Measurements from ENCODE around the gene COX19. TPM values are rescaled to one million over a fixed set of nuclear protein-coding genes. Genes with fewer than 3 reads are reported as not detected.
A peak's percentile ranks its signal among the peaks of the same experiment; 100 is the strongest.

The COX19 gene
- total and polyA plus RNA-seq, 2 of the 13 experiments (the other 11 are each of a cell fraction or from before 2014, with no cell fraction given), result 11.5 to 21.7 TPM

GRCh38 chr7:957418-958220 lies 17.7 kb downstream of the COX19 start (continued):
- TF ChIP-seq MAFK (conservative IDR thresholded peaks at IDR 0.05 in 1 of 2, IDR thresholded peaks at IDR 0.05 in 1 of 2; ENCODE audit: low read length in 2 of 2) (no peak), MIXL1 (CRISPR knock-in tag; IDR thresholded peaks at IDR 0.05) (no peak), ZNF557 (CRISPR knock-in tag; IDR thresholded peaks at IDR 0.05) (peak; percentile 78; the same call in 1 of the 2 replicates), ZNF781 (CRISPR knock-in tag; IDR thresholded peaks at IDR 0.05; ENCODE audit: borderline replicate concordance, not compliant biosample characterization) (peak; percentile 88), TOPORS (CRISPR knock-in tag; IDR thresholded peaks at IDR 0.05) (peak; percentile 82; the same call in 1 of the 2 replicates), ZNF670 (CRISPR knock-in tag; IDR thresholded peaks at IDR 0.05; ENCODE audit: borderline replicate concordance) (peak; percentile 98), HOXD1 (CRISPR knock-in tag; IDR thresholded peaks at IDR 0.05) (no peak; the same call in 1 of the 2 replicates), ZBTB7B (CRISPR knock-in tag; IDR thresholded peaks at IDR 0.05) (peak; percentile 96; the same call in 1 of the 2 replicates), NFYB (CRISPR knock-in tag; IDR thresholded peaks at IDR 0.05) (peak; percentile 62), ZNF629 (CRISPR knock-in tag; conservative IDR thresholded peaks at IDR 0.05) (peak; percentile 34; the same call in 1 of the 2 replicates), ZNF567 (CRISPR knock-in tag; IDR thresholded peaks at IDR 0.05; ENCODE audit: borderline replicate concordance) (peak; percentile 18; the same call in 1 of the 2 replicates), GFI1 (CRISPR knock-in tag; IDR thresholded peaks at IDR 0.05; ENCODE audit: borderline replicate concordance) (peak; percentile 91; the same call in 1 of the 2 replicates), ZNF776 (CRISPR knock-in tag; IDR thresholded peaks at IDR 0.05) (peak; percentile 63; the same call in 1 of the 2 replicates), ETV6 (CRISPR knock-in tag; conservative IDR thresholded peaks at IDR 0.05) (no peak; the same call in 1 of the 2 replicates), ZMYM2 (CRISPR knock-in tag; IDR thresholded peaks at IDR 0.05) (peak; percentile 96), BRD4 (CRISPR knock-in tag; IDR thresholded peaks at IDR 0.05) (peak; percentile 54; the same call in 1 of the 2 replicates), ZNF451 (CRISPR knock-in tag; IDR thresholded peaks at IDR 0.05) (peak; percentile 61; the same call in 1 of the 2 replicates), HNF4A (CRISPR knock-in tag; IDR thresholded peaks at IDR 0.05) (peak; percentile 45), CCDC6 (CRISPR knock-in tag; IDR thresholded peaks at IDR 0.05) (peak; percentile 70; the same call in 1 of the 2 replicates), STAT5B (CRISPR knock-in tag; IDR thresholded peaks at IDR 0.05) (peak; percentile 31; the same call in 1 of the 2 replicates), ZNF883 (CRISPR knock-in tag; IDR thresholded peaks at IDR 0.05; ENCODE audit: not compliant biosample characterization) (peak; percentile 97)
- TF ChIP-seq, protein P1, sequence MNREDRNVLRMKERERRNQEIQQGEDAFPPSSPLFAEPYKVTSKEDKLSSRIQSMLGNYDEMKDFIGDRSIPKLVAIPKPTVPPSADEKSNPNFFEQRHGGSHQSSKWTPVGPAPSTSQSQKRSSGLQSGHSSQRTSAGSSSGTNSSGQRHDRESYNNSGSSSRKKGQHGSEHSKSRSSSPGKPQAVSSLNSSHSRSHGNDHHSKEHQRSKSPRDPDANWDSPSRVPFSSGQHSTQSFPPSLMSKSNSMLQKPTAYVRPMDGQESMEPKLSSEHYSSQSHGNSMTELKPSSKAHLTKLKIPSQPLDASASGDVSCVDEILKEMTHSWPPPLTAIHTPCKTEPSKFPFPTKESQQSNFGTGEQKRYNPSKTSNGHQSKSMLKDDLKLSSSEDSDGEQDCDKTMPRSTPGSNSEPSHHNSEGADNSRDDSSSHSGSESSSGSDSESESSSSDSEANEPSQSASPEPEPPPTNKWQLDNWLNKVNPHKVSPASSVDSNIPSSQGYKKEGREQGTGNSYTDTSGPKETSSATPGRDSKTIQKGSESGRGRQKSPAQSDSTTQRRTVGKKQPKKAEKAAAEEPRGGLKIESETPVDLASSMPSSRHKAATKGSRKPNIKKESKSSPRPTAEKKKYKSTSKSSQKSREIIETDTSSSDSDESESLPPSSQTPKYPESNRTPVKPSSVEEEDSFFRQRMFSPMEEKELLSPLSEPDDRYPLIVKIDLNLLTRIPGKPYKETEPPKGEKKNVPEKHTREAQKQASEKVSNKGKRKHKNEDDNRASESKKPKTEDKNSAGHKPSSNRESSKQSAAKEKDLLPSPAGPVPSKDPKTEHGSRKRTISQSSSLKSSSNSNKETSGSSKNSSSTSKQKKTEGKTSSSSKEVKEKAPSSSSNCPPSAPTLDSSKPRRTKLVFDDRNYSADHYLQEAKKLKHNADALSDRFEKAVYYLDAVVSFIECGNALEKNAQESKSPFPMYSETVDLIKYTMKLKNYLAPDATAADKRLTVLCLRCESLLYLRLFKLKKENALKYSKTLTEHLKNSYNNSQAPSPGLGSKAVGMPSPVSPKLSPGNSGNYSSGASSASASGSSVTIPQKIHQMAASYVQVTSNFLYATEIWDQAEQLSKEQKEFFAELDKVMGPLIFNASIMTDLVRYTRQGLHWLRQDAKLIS (CRISPR knock-in tag; IDR thresholded peaks at IDR 0.05), result peak; percentile 80; the same call in 1 of the 2 replicates
- TF ChIP-seq, protein P2, sequence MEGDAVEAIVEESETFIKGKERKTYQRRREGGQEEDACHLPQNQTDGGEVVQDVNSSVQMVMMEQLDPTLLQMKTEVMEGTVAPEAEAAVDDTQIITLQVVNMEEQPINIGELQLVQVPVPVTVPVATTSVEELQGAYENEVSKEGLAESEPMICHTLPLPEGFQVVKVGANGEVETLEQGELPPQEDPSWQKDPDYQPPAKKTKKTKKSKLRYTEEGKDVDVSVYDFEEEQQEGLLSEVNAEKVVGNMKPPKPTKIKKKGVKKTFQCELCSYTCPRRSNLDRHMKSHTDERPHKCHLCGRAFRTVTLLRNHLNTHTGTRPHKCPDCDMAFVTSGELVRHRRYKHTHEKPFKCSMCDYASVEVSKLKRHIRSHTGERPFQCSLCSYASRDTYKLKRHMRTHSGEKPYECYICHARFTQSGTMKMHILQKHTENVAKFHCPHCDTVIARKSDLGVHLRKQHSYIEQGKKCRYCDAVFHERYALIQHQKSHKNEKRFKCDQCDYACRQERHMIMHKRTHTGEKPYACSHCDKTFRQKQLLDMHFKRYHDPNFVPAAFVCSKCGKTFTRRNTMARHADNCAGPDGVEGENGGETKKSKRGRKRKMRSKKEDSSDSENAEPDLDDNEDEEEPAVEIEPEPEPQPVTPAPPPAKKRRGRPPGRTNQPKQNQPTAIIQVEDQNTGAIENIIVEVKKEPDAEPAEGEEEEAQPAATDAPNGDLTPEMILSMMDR (CRISPR knock-in tag; IDR thresholded peaks at IDR 0.05), result peak; percentile 72
- TF ChIP-seq, protein P3, sequence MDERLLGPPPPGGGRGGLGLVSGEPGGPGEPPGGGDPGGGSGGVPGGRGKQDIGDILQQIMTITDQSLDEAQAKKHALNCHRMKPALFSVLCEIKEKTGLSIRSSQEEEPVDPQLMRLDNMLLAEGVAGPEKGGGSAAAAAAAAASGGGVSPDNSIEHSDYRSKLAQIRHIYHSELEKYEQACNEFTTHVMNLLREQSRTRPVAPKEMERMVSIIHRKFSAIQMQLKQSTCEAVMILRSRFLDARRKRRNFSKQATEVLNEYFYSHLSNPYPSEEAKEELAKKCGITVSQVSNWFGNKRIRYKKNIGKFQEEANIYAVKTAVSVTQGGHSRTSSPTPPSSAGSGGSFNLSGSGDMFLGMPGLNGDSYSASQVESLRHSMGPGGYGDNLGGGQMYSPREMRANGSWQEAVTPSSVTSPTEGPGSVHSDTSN (CRISPR knock-in tag; IDR thresholded peaks at IDR 0.05), result no peak
